SK-N-MC (cell line): ENCODE data around the gene CTSE.

ENCODE experiments used
- EZH2 ChIP-seq: fragments of 200-600 bp; sonication (generic); IDR thresholded peaks from one replicate; pipeline ENCODE4 v1.6.1; 2017; ENCODE audit warnings: antibody characterized with exemption
- FOXP2 ChIP-seq: optimal IDR thresholded peaks from 2 replicates; pipeline ENCODE3; 2011; ENCODE audit warnings: mild to moderate bottlenecking, moderate library complexity; ENCODE audit not compliant: insufficient read depth; ENCODE audit errors: extremely low read length, control extremely low read depth
- POLR2AphosphoS5 ChIP-seq: IDR thresholded peaks from 2 replicates; pipeline ENCODE4 v1.6.1; 2012; ENCODE audit warnings: mild to moderate bottlenecking, low read depth, low read length, borderline replicate concordance

DNA sequence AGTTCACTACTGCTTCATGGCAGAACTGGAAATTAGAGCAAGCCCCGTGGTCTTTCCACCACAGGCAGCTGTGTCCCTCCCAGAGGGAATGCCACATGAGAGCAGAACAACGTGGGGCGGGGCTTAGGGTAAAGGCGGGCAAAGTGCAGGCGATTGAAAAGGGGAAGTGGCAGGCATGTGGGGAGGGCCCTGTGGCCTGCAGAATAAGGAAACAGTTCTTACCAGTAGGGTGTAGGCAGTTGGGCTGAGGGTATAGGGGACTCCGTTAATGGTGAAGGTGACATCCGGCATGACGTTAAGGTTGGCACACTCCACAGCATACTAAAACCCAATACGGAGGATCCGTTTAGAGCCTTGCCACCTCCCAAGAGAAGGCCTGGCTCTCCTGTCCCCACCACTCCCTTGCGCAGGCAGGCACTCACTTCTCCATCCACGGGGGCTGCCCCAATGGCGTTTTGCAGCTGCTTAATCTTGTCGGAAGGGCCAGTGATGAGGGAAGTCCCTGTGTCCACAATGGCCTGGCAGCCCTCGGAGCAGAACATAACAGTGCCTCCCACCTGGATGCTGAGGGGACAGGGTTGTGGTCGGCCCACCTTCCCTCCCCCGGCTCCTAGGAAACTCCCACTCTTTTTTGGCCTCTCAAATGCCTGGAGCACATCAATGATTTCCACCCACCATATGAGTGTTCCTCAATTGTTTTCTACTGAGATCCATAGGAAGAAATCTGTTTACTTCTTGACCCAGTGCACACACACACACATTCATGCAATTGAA lies 11.4 kb downstream of the CTSE start:
- TF ChIP-seq EZH2, result no peak
- no peak for TF ChIP-seq POLR2AphosphoS5
- TF ChIP-seq FOXP2, result no peak
